ENCODE measurements around the gene NDRG3.
A peak's percentile ranks its signal among the peaks of the same experiment; 100 is the strongest.

- TF ChIP-seq CTCF (IDR thresholded peaks at IDR 0.05) (peak in 5 of 7 experiments; percentile 56 to 75 (median 60)), POLR2A (IDR thresholded peaks at IDR 0.05) (no peak)
Observed at GRCh38 chr20:36754656-36755222, 8.8 kb upstream of the NDRG3 start.
